Endothelial cell of umbilical vein (primary cell): ENCODE data around the gene ANXA6. TPM values are rescaled to one million over a fixed set of nuclear protein-coding genes. Genes with fewer than 3 reads are reported as not detected.
A peak's percentile ranks its signal among the peaks of the same experiment; 100 is the strongest.

Source experiments
- BruUV-seq: library from RNA; stranded (reverse); fragments of 400-500 nt; replicated peaks from 2 replicates; lab custom pipeline; 2021; lab: Mats Ljungman, UMichigan
- CTCF ChIA-PET: fragments of 300-600, 350-600 bp; sonication (Branson Sonifier 250); formaldehyde crosslinking; loops from one replicate; lab custom pipeline; 2021; ENCODE audit warnings: antibody characterized with exemption, inconsistent platforms; lab: Charles Lee
- POLR2A ChIA-PET: fragments of 300-600, 350-600 bp; sonication (Branson Sonifier 250); formaldehyde crosslinking; loops from one replicate; lab custom pipeline; 2021; ENCODE audit warnings: antibody characterized with exemption, inconsistent platforms; lab: Charles Lee
- DNase-seq: peaks from one replicate; pipeline ENCODE4 v3.0.0-alpha.2; 2011; ENCODE audit warnings: low read depth, low spot score
- FAIRE-seq: peaks from 2 replicates; lab custom pipeline; 2011; peaks lifted over from hg19 to GRCh38; lab: Jason Lieb, UNC
- H2AFZ ChIP-seq: 2 replicates; pipeline ENCODE4 v1.6.0; 2012; ENCODE audit warnings: low read depth, low read length, control low read depth, inconsistent platforms
- H3K27ac ChIP-seq: 2 replicates; pipeline ENCODE4 v1.5.1; 2011; ENCODE audit warnings: low read depth, mild to moderate bottlenecking, control low read depth, low read length, moderate library complexity; ENCODE audit not compliant: insufficient read depth
- H3K27me3 ChIP-seq, 2 experiments: 2 replicates each; pipeline versions ENCODE4 v1.6.0 to v1.6.1; 2011; ENCODE audit warnings: low read length in 2 of 2, mixed read lengths in 1 of 2; ENCODE audit not compliant: control insufficient read depth in 2 of 2, insufficient read depth in 2 of 2
- H3K36me3 ChIP-seq, 2 experiments: 2 replicates in 1 of 2; 3 replicates in 1 of 2; pipeline ENCODE4 v1.5.1; 2011; ENCODE audit warnings: low read length in 2 of 2, mild to moderate bottlenecking in 1 of 2, moderate library complexity in 1 of 2; ENCODE audit not compliant: control insufficient read depth in 2 of 2, insufficient read depth in 2 of 2; ENCODE audit errors: extremely low read depth in 1 of 2
- H3K4me1 ChIP-seq: 3 replicates; pipeline ENCODE4 v1.5.1; 2011; ENCODE audit warnings: mild to moderate bottlenecking, low read length; ENCODE audit not compliant: control insufficient read depth, insufficient read depth; ENCODE audit errors: extremely low read depth
- H3K4me2 ChIP-seq: 2 replicates; pipeline ENCODE4 v1.6.1; 2011; ENCODE audit warnings: low read length, control low read depth, mixed read lengths; ENCODE audit not compliant: insufficient read depth
- H3K4me3 ChIP-seq, 3 experiments: fragments of 200-600 bp in 1 of 3; sonication (generic), shearing (Covaris generic) in 1 of 3; replicated peaks in 1 of 3; 2 replicates each; pipeline ENCODE4 v1.5.1; 2011 to 2016; ENCODE audit warnings: control low read depth in 3 of 3, low read length in 3 of 3, mild to moderate bottlenecking in 2 of 3, inconsistent platforms in 1 of 3, low read depth in 1 of 3, moderate library complexity in 1 of 3; ENCODE audit not compliant: insufficient read depth in 1 of 3
- H3K79me2 ChIP-seq: 2 replicates; pipeline ENCODE4 v1.6.0; 2012; ENCODE audit warnings: low read length, inconsistent platforms; ENCODE audit not compliant: control insufficient read depth, insufficient read depth
- H3K9ac ChIP-seq: replicated peaks from 2 replicates; pipeline ENCODE3; 2011; ENCODE audit warnings: low read length, control low read depth; ENCODE audit not compliant: insufficient read depth; ENCODE audit errors: extremely low read depth
- H3K9me1 ChIP-seq: replicated peaks from 3 replicates; pipeline ENCODE4 v1.6.0; 2011; ENCODE audit warnings: mild to moderate bottlenecking, low read length; ENCODE audit not compliant: control insufficient read depth, insufficient read depth; ENCODE audit errors: extremely low read depth
- H3K9me3 ChIP-seq: replicated peaks from 2 replicates; pipeline ENCODE4 v1.5.1; 2012; ENCODE audit warnings: low read length, inconsistent platforms; ENCODE audit not compliant: control insufficient read depth, insufficient read depth
- H4K20me1 ChIP-seq: replicated peaks from 2 replicates; pipeline ENCODE3; 2011; ENCODE audit warnings: mild to moderate bottlenecking, low read length; ENCODE audit not compliant: control insufficient read depth, insufficient read depth; ENCODE audit errors: extremely low read depth
- CTCF ChIP-seq, 2 donors: IDR thresholded peaks; 1 replicate in 1 of 2; 2 replicates in 1 of 2; pipeline ENCODE4 v1.5.1; 2011; ENCODE audit warnings: low read length in 2 of 2, mild to moderate bottlenecking in 2 of 2, moderate library complexity in 2 of 2, control low read depth in 1 of 2, inconsistent platforms in 1 of 2, low read depth in 1 of 2; ENCODE audit not compliant: insufficient read depth in 1 of 2; ENCODE audit errors: extremely low read depth in 1 of 2
- EZH2 ChIP-seq: IDR thresholded peaks from 2 replicates; pipeline ENCODE4 v1.6.1; 2012; ENCODE audit warnings: borderline replicate concordance, low read depth, mild to moderate bottlenecking, moderate library complexity, low read length, inconsistent platforms; ENCODE audit not compliant: severe bottlenecking
- FOS ChIP-seq: IDR thresholded peaks from 2 replicates; pipeline ENCODE4 v1.6.1; 2011; ENCODE audit warnings: mild to moderate bottlenecking, low read length, moderate library complexity, borderline replicate concordance; ENCODE audit not compliant: insufficient read depth
- GATA2 ChIP-seq: IDR thresholded peaks from 2 replicates; pipeline ENCODE4 v1.7.0; 2011; ENCODE audit warnings: low read depth, mild to moderate bottlenecking, moderate library complexity, mixed read lengths, low read length; ENCODE audit not compliant: insufficient read length, insufficient read depth
- JUN ChIP-seq: IDR thresholded peaks from 2 replicates; pipeline ENCODE4 v1.6.1; 2011; ENCODE audit warnings: borderline replicate concordance, low read depth; ENCODE audit not compliant: insufficient read length, insufficient read depth
- MAX ChIP-seq: IDR thresholded peaks from 2 replicates; pipeline ENCODE4 v1.6.1; 2011; ENCODE audit not compliant: insufficient read depth, insufficient read length
- MYC ChIP-seq: IDR thresholded peaks from one replicate; pipeline ENCODE4 v1.6.1; 2011; ENCODE audit warnings: mild to moderate bottlenecking, low read depth, low read length
- POLR2A ChIP-seq: IDR thresholded peaks from 2 replicates; pipeline ENCODE4 v1.6.1; 2012; ENCODE audit warnings: low read depth, mild to moderate bottlenecking, control low read depth, low read length
- POLR2AphosphoS5 ChIP-seq: IDR thresholded peaks from 2 replicates; pipeline ENCODE4 v1.6.1; 2012; ENCODE audit warnings: low read depth, mild to moderate bottlenecking, control low read depth, low read length, moderate library complexity; ENCODE audit not compliant: insufficient read depth
- dilution Hi-C: fragments of 300-500 bp; cut with MboI; formaldehyde crosslinking; loops from one replicate; pipeline ENCODE4 v1.15.0; 2019; ENCODE audit warnings: low sequenced_read_pairs; ENCODE audit not compliant: extremely low pct_ligation_motif_present
- intact Hi-C: fragments of 100-400 bp; cut with micrococcal nuclease; formaldehyde crosslinking; loops from one replicate; pipeline ENCODE4 v1.10.0; 2022
- polyA plus RNA-seq, 4 experiments: library from polyadenylated mRNA; depleted of rRNA in 3 of 4; stranded (reverse) in 3 of 4; unstranded in 1 of 4; fragments of >200 nt; gene quantifications; 2 replicates each; pipeline versions ENCODE4 v1.2.1 to v1.2.3, GENCODE V29; 2011 to 2012; ENCODE audit warnings: missing spikeins in 1 of 4
- total RNA-seq: library from RNA; stranded (reverse); gene quantifications from 2 replicates; pipeline ENCODE4 v1.2.3, GENCODE V29; 2021

ANXA6 gene
- total and polyA plus RNA-seq, 2 donors (not counting 3 experiments of a cell fraction or from before 2014, with no cell fraction given), result 195 to 266 TPM

- TF ChIP-seq POLR2A (no peak), FOS (no peak), JUN (no peak), MAX (no peak), MYC (no peak), CTCF (IDR thresholded peaks at IDR 0.05; ENCODE audit: extremely low read depth in 1 of 2, insufficient read depth in 1 of 2, low read depth in 1 of 2, low read length in 2 of 2) (no peak), POLR2AphosphoS5 (no peak), EZH2 (no peak), GATA2 (no peak)
- no peaks in the 10 kb centered on the region for H3K4me1 ChIP-seq
- no peaks in the 10 kb centered on the region for H3K9me3 ChIP-seq
- H2AFZ ChIP-seq, result no peak overlapping the region
- BruUV-seq, result no TSS peak
- peak; percentile 54 for DNase-seq
- dilution Hi-C loops (no loop called here), intact Hi-C loops (no loop called here)
- no peaks in the 10 kb centered on the region for H3K27me3 ChIP-seq
- no peak for FAIRE-seq
- no peaks in the 10 kb centered on the region for H3K9me1 ChIP-seq
- no peaks in the 10 kb centered on the region for H4K20me1 ChIP-seq
- no peak overlapping the region for H3K9ac ChIP-seq
- H3K4me3 ChIP-seq, result no peak overlapping the region
- H3K4me2 ChIP-seq, result no peak overlapping the region
- H3K79me2 ChIP-seq, result no peaks in the 10 kb centered on the region
- ChIA-PET POLR2A (no interaction called here), CTCF (interaction anchor here (0.8 to 1.8 kb wide), 8 partner anchors 8 to 58 kb away, joined by 3 to 9 read pairs (median 6); partner anchors contain the start of gene CCDC69)
- no peak overlapping the region for H3K27ac ChIP-seq
- H3K36me3 ChIP-seq, result no peaks in the 10 kb centered on the region
Measured at GRCh38 chr5:151183456-151184245, 26.1 kb upstream of the ANXA6 start.
